Stimulated activated CD4-positive, alpha-beta T cell treated with anti-CD3 and anti-CD28 coated beads, Interleukin-12 subunit alpha, Interleukin-12 subunit beta, amount 100 ng/mL, for 24 hours (primary cell): ENCODE measurements around the gene NFE2L2.
"Not testable (repeated sequence)": the region's sequence is repeated elsewhere in the genome, so short reads cannot be mapped to it uniquely, and the experiment has no call there.

Source experiments
- DNase-seq, 2 experiments: peaks; one replicate each; pipeline ENCODE4 v3.0.0-alpha.2; 2020; ENCODE audit warnings: low read depth in 2 of 2

The NFE2L2 gene

GRCh38 chr2:177281400-177282180 lies 17.1 kb upstream of the NFE2L2 start:
- no peak for DNase-seq

GRCh38 chr2:177279847-177280246 lies 15.3 kb upstream of the NFE2L2 start:
- no peak for DNase-seq

DNA sequence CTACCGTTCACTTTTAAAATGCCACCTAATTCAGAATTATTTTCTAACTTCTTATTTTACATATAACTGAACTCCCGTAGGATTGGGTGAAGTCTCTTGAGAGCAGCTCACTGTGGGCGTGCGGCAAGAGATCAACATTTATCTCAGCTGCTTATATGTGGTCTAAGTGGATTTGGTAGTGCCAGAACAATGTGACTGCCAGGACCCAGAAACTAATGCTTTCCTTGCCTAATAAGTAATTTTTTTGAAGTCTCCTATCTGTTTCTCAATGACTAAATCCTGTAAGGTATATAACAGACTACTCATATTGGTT lies 11.2 kb upstream of the NFE2L2 start:
- DNase-seq, result no peak

DNA sequence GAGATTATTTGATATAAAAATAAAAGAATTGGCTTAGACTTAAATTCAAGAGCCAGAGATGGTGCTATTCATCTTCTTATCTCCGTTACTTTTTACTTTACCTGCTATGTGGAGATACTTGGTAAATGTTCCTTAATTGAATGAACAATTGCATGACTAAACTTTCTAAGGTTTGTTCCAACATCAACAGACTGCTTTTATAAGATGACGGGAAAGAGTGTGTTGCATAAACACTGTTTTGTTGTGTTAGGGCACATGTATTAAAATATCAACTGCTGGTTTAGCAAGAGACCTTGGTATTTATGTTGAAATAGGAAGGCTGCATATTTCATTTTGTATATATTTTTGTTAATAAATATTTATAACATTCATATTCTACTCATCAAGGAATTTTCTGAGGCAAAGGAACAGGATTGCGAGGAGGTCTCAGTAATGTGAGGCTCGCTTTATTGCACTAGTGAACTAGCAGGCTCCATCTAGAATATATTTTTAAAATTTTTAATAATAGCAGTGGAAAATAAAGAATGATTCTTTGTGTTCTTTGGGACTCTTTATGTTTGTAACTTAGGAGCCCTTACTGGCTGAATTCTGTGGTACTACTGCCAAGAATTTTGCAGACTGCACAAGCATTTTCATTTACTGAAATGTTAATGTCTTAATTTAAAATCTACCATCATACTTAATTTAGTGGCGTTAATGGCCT lies 10.7 kb upstream of the NFE2L2 start:
- DNase-seq, result no peak

- DNase-seq, result no peak
Measured at GRCh38 chr2:177273408-177273807, 8.9 kb upstream of the NFE2L2 start.

DNA sequence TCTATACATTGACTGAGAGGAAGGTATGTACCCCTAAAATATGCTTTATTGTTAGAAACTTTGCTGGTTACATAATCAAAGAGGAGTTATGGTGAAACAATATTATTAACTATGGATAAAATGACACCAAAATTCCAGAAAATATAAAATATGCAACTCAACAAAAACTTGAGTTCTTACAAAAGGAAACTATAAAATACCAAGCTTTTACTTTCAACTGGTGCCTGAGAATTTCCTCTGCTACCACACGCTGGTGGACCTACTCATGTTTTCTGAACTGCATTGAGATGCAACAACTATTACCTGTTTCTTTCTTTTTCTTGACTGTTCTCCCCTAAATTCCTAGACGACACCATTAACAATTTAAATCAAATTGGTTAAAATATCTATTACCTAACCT lies 8.2 kb upstream of the NFE2L2 start:
- no peak for DNase-seq

GRCh38 chr2:177271981-177272666 lies 7.6 kb upstream of the NFE2L2 start:
- DNase-seq, result no peak

GRCh38 chr2:177270531-177270930 lies 6.0 kb upstream of the NFE2L2 start:
- no peak for DNase-seq

- no peak for DNase-seq
Measured at GRCh38 chr2:177268901-177269300, 4.4 kb upstream of the NFE2L2 start.

DNA sequence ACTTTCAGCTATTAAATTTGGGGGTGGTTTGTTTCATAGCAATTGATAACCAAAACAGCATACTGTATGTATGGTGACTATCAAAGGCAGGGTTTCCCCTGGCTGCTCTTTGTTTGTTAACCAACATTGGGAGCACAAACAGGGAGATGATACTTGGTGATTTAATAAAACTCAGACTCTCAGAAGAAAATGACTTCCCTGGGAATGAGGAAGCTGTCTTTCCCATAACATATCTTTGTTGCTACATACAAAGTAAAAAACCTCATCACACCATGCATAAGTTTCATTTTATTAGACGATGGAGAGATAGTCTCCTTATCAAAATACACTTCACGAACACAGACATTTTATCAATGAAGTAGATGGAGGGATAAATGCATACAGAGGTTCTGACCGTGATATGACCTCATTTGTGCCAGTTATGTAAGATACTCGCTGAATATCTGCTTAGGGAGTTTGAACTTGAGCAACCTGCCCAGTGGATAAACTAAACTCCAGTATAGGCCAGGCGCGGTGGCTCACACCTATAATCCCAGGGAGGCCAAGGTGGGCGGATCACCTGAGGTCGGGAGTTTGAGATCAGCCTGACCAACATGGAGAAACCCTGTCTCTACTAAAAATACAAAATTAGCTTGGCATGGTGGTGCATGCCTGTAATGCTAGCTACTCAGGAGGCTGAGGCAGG lies 3.8 kb upstream of the NFE2L2 start:
- no peak for DNase-seq

DNA sequence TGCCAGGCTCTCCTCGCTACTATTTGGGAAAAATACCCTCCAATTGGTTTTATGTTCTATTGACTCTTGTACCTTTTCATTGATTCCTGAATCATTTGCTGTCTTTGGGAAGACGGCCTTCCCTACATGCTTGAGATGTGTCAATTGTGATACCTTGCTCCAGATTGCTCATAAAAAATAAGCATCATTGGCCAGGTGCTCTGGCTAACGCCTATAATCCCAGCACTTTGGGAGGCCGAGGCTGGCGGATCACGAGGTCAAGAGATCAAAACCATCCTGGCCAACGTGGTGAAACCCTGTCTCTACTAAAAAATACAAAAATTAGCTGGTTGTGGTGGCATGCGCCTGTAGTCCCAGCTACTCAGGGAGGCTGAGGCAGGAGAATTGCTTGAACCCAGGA lies 2.4 kb upstream of the NFE2L2 start:
- DNase-seq, result not testable (repeated sequence)

- DNase-seq, result no peak
Measured at GRCh38 chr2:177265824-177266817, 1.6 kb upstream of the NFE2L2 start.

GRCh38 chr2:177264209-177264692 lies 276 bp downstream of the NFE2L2 start:
- no peak for DNase-seq

DNA sequence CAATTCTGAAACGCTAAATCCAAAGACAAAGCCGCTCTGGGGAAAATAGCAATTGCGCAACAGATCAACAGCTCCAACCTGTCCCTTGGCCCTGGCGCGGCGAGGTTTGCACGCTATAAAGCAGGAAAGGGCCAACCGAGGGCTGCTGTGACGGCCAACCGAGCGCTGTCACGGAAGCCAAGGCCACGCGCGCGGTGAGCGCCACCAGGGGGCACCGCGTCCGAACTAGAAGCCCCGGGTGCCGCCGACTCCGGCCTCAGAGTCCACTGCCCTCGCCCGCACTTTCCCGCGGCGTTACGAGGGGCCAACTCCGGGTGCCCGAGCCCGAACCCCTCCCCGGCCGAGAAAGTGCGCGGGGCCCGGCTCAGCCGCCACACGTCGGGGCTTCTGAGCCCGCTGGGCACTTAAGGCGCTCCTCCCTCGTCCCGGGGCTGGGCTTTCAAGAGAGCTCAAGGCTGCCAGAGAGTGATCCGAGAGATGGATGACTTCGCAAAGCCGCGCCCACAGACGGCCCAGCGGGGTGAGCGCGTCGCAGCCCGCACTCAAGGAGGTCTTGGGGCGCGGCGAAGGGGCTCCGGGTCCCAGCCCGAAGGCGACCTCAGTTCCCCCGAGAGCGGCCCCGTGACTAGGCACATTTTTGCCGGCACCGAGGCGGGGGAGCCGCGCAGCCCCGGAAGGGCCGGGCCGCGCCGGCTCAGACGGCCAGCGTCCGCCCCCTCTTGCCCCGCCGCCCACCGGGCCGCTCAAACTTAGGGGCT lies 897 bp downstream of the NFE2L2 start:
- DNase-seq, result peak; percentile 80 to 87

GRCh38 chr2:177262958-177263450 lies 1.5 kb downstream of the NFE2L2 start:
- no peak for DNase-seq

DNA sequence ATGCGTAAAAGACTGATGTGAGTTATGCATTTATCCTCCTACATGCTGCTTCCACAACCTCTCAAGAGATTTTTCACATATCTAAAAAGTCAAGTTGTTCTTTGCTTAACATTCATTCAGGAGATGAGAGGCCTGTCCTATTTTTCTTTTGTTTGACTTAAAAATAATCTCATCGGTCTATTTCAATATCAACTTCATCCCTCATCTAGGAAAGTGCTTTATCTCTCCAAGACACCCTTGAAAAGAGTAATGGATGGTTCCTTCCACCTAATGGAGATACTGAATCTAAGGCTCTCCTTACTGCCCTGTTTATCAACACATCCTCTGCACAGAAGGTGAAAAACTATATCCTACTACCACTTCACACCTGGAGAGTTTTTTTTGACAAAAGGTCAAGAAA lies 2.4 kb downstream of the NFE2L2 start:
- DNase-seq, result no peak

DNA sequence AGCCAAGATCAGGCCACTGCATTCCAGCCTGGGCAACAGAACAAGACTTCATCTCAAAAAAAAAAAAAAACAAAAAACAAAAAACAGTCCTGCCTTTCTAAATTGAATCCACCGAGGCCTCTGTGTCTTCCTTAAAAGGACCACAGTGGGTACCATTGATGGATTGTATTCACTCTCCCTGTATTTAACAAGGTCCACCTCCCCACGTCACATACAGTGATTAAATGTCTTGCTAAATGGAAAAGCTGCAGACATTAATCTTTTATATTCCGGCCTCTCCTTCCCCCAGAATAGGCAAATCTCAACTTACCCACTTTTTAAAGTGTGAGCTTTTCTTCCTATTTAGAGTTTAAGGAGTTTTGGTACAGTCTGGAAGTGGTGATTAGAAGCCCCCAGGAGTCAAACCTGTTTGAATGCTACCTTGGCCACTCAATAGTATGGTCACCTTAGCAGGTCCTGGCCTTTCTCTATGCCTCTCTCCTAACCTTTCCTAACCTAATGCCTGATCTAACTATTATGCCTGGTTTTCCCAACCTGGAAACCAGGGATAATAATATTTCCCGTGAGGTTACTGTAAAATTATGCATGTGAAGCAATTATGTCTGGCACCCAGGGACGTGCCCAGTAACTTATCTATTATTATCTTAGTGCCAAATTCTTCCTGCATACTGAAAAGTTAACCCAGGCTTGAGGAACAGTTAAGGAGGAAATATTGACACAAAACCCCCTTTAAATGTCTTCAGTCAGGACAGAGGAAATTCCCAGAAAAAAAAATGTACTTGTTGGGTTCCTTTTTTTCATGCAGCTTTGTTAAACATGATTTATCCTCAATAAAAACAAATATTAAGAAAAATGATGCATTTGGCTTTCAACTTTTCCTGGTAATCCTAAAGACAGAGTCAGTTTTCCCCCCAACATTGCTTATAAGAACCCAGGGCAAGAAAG lies 3.1 kb downstream of the NFE2L2 start:
- no peak for DNase-seq

- no peak for DNase-seq
Measured at GRCh38 chr2:177260379-177260778, 4.1 kb downstream of the NFE2L2 start.

GRCh38 chr2:177258059-177258458 lies 6.5 kb downstream of the NFE2L2 start:
- DNase-seq, result no peak
